ENCODE data around the gene KLF11. TPM values are rescaled to one million over a fixed set of nuclear protein-coding genes. Genes with fewer than 3 reads are reported as not detected.
A peak's percentile ranks its signal among the peaks of the same experiment; 100 is the strongest.
"Not testable (repeated sequence)": the region's sequence is repeated elsewhere in the genome, so short reads cannot be mapped to it uniquely, and the experiment has no call there.

Gene KLF11
- total RNA-seq, 2 donors from 2014 or later: 5.9 to 11.0 TPM

- H3K27me3 Mint-ChIP-seq (ENCODE audit: low read depth): no peaks in the 10 kb centered on the region
- H3K4me3 Mint-ChIP-seq: no peak overlapping the region
- H3K27ac Mint-ChIP-seq: no peak overlapping the region
- H3K9me3 Mint-ChIP-seq: no peaks in the 10 kb centered on the region
- no peaks in the 10 kb centered on the region for H3K36me3 Mint-ChIP-seq (ENCODE audit: insufficient read depth in 2 of 2)
- ATAC-seq (replicated peaks in 1 of 2): no peak
- H3K4me1 Mint-ChIP-seq (ENCODE audit: low read depth): no peaks in the 10 kb centered on the region
- no peak for DNase-seq
Measured at GRCh38 chr2:10022445-10022844, 20.9 kb upstream of the KLF11 start.

DNA sequence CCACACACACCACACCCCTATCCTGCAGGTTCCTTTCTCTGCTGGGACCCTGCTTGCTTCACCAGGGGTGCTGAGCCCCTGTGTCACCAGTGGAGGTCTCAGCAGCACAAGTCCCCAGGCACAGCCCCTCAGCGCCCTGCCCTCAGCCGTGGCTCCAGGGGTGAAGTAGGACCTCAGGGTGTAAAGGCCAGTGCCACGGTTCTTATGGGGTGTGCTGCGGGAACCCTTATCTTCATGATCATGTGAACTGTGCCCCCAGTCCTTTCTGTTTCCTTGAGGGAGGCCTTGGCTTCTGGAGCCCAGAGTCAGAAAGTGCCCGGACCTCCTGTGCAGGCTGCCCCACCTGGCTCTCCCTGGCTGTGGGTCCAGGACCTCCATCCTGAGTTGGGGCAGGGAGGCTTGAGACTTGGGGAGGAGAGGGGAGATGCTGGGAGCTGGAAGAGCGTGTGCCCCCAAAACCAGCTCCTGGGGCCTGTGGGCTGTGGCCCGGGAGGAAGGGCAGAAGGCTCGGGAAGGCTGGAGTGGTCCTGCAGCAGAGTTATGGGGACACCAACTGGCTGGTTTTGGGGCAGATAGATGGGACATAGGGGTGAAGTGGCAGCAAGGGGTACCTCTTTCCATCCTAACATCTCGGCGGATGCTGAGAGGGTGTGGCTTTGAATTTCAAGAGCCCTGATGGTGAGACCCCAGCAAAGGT, 20.2 kb upstream of the KLF11 start:
- no peak overlapping the region for H3K27ac Mint-ChIP-seq
- H3K36me3 Mint-ChIP-seq (ENCODE audit: insufficient read depth in 2 of 2): no peaks in the 10 kb centered on the region
- no peaks in the 10 kb centered on the region for H3K9me3 Mint-ChIP-seq
- DNase-seq (no peak), ATAC-seq (replicated peaks in 1 of 2) (no peak)
- H3K4me3 Mint-ChIP-seq: no peak overlapping the region
- no peaks in the 10 kb centered on the region for H3K4me1 Mint-ChIP-seq (ENCODE audit: low read depth)
- no peaks in the 10 kb centered on the region for H3K27me3 Mint-ChIP-seq (ENCODE audit: low read depth)

DNA sequence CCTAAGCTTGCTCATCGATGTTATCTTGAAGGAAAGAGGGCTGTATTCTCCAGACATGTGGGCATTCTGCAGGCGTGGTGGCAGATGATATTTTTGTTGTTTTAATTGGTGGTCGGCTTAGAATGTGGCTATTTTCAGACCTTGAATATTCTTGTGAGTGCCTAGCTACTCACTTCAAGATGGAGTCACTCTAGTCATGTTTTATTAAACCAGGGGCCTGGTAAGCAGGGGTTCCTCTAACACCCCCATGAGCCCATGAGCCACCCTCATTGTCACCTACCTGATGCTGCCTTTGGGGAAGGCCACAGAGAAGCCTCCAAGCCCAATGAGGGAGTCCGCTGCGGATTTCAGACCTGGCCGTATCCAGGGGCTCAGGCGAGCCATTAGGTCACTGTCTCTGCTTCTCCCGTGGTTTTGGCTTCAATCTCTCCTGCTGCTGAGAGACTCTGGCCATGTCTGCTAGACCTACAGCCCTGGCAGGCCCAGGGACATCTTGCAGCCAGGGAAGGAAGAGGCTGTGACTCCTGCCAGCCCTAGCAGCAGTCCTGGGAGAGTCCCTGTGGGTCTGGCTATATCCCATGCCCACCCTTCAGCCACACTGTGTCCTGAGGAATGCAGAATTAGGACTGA, 16.3 kb upstream of the KLF11 start:
- H3K9me3 Mint-ChIP-seq: no peaks in the 10 kb centered on the region
- H3K27me3 Mint-ChIP-seq (ENCODE audit: low read depth): no peaks in the 10 kb centered on the region
- H3K36me3 Mint-ChIP-seq (ENCODE audit: insufficient read depth in 2 of 2): no peaks in the 10 kb centered on the region
- H3K4me3 Mint-ChIP-seq: no peak overlapping the region
- peaks cover 22% of the 10 kb centered on the region for H3K4me1 Mint-ChIP-seq (ENCODE audit: low read depth)
- DNase-seq (no peak), ATAC-seq (replicated peaks in 1 of 2) (no peak)
- no peak overlapping the region for H3K27ac Mint-ChIP-seq

DNA sequence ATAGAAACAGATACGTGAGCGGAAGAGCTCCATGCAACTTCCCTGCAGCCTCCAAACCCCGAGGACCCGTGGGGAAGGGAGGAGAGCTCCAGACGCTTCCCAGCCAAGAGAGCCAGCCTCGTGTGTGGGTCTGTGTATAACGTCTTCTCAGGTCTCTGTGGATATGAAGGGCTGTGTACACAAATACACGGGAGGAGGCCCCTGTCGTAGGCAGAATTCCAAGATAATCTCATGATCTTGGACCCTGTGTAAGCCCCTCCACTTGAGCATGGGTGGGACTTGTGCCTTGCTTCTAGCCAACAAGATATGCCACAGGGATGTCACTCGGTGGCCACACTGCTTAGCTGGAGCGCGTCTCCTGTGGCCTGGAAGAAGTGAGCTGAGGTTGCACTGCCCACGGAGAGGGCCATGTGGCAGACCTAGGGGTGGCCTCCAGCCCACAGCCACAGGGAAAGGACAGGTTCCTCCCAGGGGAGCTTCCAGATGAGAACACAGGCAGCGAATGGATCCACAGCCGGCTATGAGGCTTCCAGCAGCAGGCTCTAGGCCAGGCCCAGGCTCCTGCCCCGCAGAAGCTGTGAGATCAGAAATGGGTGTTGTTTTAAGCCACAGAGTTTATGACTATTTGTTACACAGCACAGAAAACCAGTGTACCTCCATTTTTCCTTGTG, 15.6 kb upstream of the KLF11 start:
- H3K9me3 Mint-ChIP-seq: no peaks in the 10 kb centered on the region
- DNase-seq (no peak), ATAC-seq (replicated peaks in 1 of 2) (no peak)
- H3K4me1 Mint-ChIP-seq (ENCODE audit: low read depth): peaks cover 22% of the 10 kb centered on the region
- no peaks in the 10 kb centered on the region for H3K27me3 Mint-ChIP-seq (ENCODE audit: low read depth)
- no peak overlapping the region for H3K27ac Mint-ChIP-seq
- no peaks in the 10 kb centered on the region for H3K36me3 Mint-ChIP-seq (ENCODE audit: insufficient read depth in 2 of 2)
- no peak overlapping the region for H3K4me3 Mint-ChIP-seq

DNA sequence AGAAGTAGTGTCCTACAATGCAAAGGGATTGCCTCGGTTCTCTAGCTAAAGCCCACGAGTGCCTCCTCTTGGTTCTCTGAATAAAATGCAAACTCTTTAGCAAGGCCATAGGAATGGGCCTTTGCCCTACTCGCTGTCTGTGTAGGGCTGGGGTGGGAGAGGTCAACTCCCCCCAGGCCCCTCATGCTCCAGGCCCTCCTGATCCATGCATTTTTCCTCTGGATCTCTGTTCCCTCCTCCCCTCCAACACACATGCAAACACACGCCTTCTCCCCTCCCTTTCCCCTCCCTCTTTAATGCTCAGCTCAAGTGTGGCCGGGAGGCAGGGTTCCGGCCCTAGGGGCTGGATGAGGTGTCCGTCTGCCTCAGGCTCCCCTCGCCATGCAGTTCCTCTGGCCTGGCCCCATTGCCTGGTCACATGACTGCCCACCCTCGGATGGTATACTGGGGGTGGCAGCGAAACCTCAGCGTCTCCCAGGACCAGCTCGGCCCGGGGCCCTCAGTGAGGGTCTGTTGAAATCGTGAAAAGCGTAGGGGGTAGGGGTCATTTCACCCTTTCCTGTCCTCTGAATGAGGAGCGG, 14.9 kb upstream of the KLF11 start:
- H3K4me1 Mint-ChIP-seq (ENCODE audit: low read depth): peaks cover 22% of the 10 kb centered on the region
- H3K9me3 Mint-ChIP-seq: no peaks in the 10 kb centered on the region
- no peaks in the 10 kb centered on the region for H3K27me3 Mint-ChIP-seq (ENCODE audit: low read depth)
- peak overlapping the region in 1 of 2 donors; percentile 62 for H3K4me3 Mint-ChIP-seq
- no peak for ATAC-seq (replicated peaks in 1 of 2)
- H3K27ac Mint-ChIP-seq: no peak overlapping the region
- DNase-seq: no peak
- no peaks in the 10 kb centered on the region for H3K36me3 Mint-ChIP-seq (ENCODE audit: insufficient read depth in 2 of 2)

- no peaks in the 10 kb centered on the region for H3K27me3 Mint-ChIP-seq (ENCODE audit: low read depth)
- peaks cover 22% of the 10 kb centered on the region for H3K4me1 Mint-ChIP-seq (ENCODE audit: low read depth)
- peak overlapping the region; percentile 42 to 62 for H3K4me3 Mint-ChIP-seq
- peak overlapping the region; percentile 40 for H3K27ac Mint-ChIP-seq
- peak; percentile 59 to 69 for DNase-seq
- H3K9me3 Mint-ChIP-seq: no peaks in the 10 kb centered on the region
- H3K36me3 Mint-ChIP-seq (ENCODE audit: insufficient read depth in 2 of 2): no peaks in the 10 kb centered on the region
- peak; percentile 88 to 96 for ATAC-seq (replicated peaks in 1 of 2)
Measured at GRCh38 chr2:10028988-10029874, 14.1 kb upstream of the KLF11 start.

DNA sequence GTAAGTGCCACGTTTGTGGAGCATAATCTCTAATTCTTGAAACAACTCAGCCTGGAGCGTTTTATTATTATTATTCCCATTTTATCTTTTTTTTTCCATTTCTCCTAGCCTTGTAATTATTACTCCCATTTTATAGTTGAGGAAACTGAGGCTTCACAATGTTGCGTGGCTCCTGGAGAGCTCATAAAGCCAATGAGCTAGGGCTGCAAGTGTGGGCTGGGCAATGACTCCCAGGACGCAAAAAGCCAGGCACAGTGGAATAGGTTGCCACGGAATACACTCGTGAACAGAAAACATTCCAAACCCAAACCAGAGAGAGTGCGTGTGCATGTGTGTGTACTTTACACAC, 13.5 kb upstream of the KLF11 start:
- Mint-ChIP-seq H3K4me3 (peak overlapping the region; percentile 42 to 62), H3K27ac (peak overlapping the region; percentile 40)

DNA sequence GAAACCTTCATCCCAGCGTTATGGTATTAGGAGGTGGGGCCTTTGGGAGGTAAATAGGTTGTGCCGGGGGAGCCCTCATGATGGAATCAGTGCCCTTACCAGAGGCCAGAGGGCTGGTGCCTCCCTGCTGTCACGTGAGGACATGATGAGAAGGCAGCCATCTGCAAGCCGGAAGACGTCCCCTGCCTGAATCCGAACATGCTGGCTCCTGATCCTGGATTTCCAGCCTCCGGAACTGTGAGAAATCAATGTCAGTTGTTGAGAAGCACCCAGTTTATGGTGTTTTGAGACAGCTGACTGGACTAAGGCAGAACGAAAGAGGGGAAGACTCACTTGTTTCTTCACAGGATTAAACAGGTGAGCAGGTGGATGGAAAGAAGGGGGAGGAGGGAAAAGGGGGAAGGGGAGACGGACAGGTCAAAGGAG, 13.0 kb upstream of the KLF11 start:
- DNase-seq: no peak
- H3K4me3 Mint-ChIP-seq: peak overlapping the region in 1 of 2 donors; percentile 42
- peaks cover 29% of the 10 kb centered on the region for H3K4me1 Mint-ChIP-seq (ENCODE audit: low read depth)
- H3K27me3 Mint-ChIP-seq (ENCODE audit: low read depth): no peaks in the 10 kb centered on the region
- ATAC-seq (replicated peaks in 1 of 2): no peak
- no peaks in the 10 kb centered on the region for H3K9me3 Mint-ChIP-seq
- H3K36me3 Mint-ChIP-seq (ENCODE audit: insufficient read depth in 2 of 2): no peaks in the 10 kb centered on the region
- no peak overlapping the region for H3K27ac Mint-ChIP-seq

More for the DNA sequence above, 13.5 kb upstream of the KLF11 start:
- no peak for DNase-seq
- Mint-ChIP-seq H3K27me3 (ENCODE audit: low read depth) (no peaks in the 10 kb centered on the region), H3K4me1 (ENCODE audit: low read depth) (peaks cover 24% of the 10 kb centered on the region), H3K9me3 (no peaks in the 10 kb centered on the region), H3K36me3 (ENCODE audit: insufficient read depth in 2 of 2) (no peaks in the 10 kb centered on the region)
- ATAC-seq (replicated peaks in 1 of 2): no peak

DNA sequence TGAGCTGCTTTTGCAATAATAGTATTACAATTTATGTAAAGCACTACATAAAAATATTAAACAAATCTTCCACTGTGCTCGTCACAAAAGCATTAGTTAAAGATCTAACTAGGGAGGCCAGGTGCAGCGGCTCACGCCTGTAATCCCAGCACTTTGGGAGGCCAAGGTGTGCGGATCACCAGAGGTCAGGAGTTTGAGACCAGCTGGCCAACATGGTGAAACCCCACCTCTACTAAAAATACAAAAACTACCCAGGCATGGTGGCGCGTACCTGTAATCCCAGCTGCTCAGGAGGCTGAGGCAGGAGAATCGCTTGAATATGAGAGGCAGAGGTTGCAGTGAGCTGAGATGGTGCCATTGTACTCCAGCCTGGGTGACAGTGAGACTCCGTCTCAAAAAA, 12.6 kb upstream of the KLF11 start:
- H3K36me3 Mint-ChIP-seq (ENCODE audit: insufficient read depth in 2 of 2); ATAC-seq (replicated peaks in 1 of 2); H3K4me3 Mint-ChIP-seq; H3K27me3 Mint-ChIP-seq (ENCODE audit: low read depth); H3K27ac Mint-ChIP-seq; DNase-seq; H3K9me3 Mint-ChIP-seq: not testable (repeated sequence)
- peaks cover 34% of the 10 kb centered on the region for H3K4me1 Mint-ChIP-seq (ENCODE audit: low read depth)

GRCh38 chr2:10031886-10032745, 11.2 kb upstream of the KLF11 start:
- ATAC-seq (replicated peaks in 1 of 2) (no peak), DNase-seq (no peak)
- no peaks in the 10 kb centered on the region for H3K9me3 Mint-ChIP-seq

GRCh38 chr2:10032746-10033105, 10.6 kb upstream of the KLF11 start:
- H3K4me3 Mint-ChIP-seq: no peak overlapping the region
- H3K9me3 Mint-ChIP-seq: no peaks in the 10 kb centered on the region
- ATAC-seq (replicated peaks in 1 of 2): no peak

More at GRCh38 chr2:10031886-10032745, 11.2 kb upstream of the KLF11 start:
- no peaks in the 10 kb centered on the region for H3K27me3 Mint-ChIP-seq (ENCODE audit: low read depth)
- no peak overlapping the region for H3K27ac Mint-ChIP-seq
- peaks cover 40% of the 10 kb centered on the region for H3K4me1 Mint-ChIP-seq (ENCODE audit: low read depth)
- H3K4me3 Mint-ChIP-seq: no peak overlapping the region
- H3K36me3 Mint-ChIP-seq (ENCODE audit: insufficient read depth in 2 of 2): no peaks in the 10 kb centered on the region

More at GRCh38 chr2:10032746-10033105, 10.6 kb upstream of the KLF11 start:
- H3K36me3 Mint-ChIP-seq (ENCODE audit: insufficient read depth in 2 of 2): no peaks in the 10 kb centered on the region
- DNase-seq: no peak
- H3K27ac Mint-ChIP-seq: no peak overlapping the region
- no peaks in the 10 kb centered on the region for H3K27me3 Mint-ChIP-seq (ENCODE audit: low read depth)
- H3K4me1 Mint-ChIP-seq (ENCODE audit: low read depth): peaks cover 40% of the 10 kb centered on the region

Measured in activated T-cell treated with anti-CD3 and anti-CD28 coated beads, Interleukin-2, amount 50 U/mL, for 72 hours (primary cell).